ENCODE results near the gene ERBB4. TPM values are rescaled to one million over a fixed set of nuclear protein-coding genes. Genes with fewer than 3 reads are reported as not detected.

ERBB4 gene
- polyA plus RNA-seq, 3 donors = 45.5 to 60.8 (median 47.4) TPM

DNA sequence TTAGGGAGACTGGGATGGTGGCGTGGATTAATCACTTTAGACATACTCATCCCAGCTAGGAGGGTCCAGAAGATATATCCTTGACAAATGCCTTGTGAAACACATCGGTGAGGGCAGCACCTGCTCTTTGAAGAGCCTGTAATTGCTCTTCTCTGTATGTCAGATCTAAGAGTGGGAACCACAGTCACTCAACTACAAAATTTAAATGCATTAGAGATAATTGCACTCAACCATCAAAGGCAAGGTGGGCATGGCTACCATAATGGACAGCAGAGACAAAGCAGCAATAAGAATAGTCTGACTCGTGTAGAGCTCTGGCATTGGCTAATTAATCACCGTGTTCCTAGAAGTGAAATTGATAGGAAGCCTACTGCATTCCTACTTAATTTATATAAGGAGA is 96.8 kb downstream of the ERBB4 start:
- DNase-seq (ENCODE audit: low read depth in 3 of 3, low spot score in 2 of 3) = no peak

DNA sequence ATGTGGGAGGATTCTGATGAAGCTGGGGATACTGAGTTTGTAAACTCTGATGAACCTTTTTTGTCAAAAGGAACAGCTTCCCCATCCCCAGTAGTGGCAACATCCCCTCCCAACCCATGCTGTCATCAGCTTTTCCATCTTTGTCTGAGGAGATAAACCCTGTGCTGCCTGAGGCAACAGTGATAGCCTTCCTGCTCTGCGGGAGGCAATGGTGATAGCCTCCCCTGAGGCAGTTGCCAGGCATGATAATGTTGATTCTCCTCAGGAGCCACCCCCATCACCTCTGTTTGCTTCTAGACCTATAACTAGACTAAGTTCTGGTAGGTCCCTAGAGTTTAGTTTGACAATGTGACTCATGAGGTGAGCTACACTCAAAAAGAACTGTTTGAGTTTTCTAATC is 97.5 kb downstream of the ERBB4 start:
- DNase-seq (ENCODE audit: low read depth in 3 of 3, low spot score in 2 of 3) = no peak

DNA sequence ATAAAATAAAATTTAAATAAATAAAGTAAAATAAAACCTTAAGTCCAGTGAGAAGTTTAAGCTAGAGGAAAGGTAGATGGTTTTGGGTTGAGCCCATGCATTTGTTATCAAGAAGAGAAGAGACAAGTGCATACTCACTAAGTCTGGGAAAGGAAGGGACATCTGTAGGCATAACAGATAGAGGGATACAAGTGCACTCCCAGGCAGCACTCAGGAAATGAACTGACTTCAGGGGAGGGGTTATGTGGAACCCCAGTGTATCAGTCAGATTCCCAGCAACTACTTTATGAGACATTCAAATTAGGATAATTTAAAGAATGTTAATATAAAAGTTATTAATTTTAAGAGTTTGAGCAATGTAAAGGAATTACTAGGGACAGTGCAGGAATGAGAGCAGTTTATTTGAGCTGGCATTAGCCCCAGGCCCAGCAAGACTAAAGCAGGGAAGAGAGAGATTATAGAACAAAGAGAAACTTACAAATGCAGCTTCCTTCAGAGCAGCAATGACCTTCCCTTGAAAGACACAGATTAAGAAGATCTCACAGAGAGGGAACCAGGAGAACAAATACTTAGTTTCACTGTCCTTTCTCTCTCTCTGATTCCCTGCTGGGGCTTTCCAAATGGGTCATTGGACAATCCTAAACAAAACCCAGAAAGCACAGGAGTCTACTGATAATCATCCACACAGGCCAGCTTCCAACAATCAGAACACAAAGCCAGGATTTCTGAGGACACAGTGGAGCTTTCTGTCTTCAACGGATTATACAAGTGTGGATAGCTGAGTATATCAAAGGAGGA is 109.7 kb downstream of the ERBB4 start:
- no peak for DNase-seq (ENCODE audit: low read depth in 3 of 3, low spot score in 2 of 3)

DNA sequence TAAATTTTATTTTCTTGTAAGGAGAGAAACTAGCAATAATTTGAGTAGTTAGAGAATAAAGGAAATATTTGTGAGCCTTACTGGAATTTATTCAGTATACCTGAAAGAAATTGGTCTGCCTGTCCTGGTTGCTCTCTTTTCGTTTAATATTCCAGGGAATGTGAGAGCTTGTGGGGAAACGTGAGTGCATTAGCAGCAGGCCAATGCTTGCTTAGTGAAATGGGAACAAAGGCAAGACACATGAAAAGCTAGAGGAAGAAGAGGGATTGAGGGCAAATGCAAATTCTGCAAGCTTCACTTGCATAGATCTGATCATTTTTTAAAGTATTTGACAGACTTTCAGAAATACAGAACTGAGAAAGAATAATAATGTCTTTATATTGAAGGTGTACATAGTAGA is 111.0 kb downstream of the ERBB4 start:
- DNase-seq (ENCODE audit: low read depth in 3 of 3, low spot score in 2 of 3) = no peak

DNA sequence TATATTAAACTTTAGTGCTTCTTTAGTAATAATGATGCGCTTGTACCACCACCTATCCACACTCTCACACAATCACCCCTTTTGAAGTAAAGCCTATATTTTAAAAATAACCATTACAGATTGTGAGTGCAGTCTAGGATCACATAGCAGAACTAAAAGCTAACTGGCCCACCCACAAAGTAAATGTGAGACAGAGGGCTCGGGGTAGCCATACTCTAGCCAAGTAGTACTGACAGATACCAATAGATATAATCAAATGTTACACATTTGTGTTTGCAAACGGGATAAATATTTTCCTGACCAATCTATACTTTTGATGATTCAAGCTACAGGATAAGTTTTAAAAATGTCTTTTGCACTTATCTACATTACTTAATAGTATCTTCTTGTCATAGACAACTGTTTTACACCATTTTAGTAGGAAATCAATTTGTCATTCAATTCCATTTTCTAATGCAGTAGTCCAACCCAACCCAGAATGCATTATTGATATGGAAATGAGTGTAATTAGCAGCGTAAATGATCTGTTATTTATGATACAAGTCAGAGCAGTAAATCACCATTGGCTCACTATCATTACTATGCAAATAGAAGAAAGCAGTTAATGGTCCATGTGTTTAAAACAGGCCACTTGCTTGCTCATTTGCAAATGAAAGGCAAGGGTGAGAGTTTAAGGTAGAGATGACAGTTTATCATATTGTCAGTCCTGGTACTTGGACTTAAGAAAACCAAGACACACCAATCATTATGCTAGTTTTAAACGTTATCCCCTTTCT is 111.8 kb downstream of the ERBB4 start:
- no peak for DNase-seq (ENCODE audit: low read depth in 3 of 3, low spot score in 2 of 3)

DNA sequence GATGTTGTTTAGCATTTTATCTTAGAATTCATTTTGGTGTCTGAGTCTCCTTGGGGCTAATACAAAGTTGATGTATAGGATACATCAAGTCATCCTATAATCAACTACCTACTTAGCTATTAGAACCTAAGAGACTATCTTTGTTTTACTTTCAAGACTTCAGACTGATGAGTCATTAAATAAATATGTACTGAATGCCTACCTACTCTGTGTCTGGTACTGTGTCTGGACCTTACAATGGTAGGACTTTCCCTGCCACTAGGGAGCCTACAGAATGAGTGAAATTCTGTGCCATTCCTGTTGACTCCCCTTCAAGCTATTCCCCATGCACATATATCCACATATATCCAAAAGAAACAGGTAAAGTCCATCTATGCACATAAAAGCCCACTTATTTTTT is 114.5 kb downstream of the ERBB4 start:
- DNase-seq (ENCODE audit: low read depth in 3 of 3, low spot score in 2 of 3) = no peak

DNA sequence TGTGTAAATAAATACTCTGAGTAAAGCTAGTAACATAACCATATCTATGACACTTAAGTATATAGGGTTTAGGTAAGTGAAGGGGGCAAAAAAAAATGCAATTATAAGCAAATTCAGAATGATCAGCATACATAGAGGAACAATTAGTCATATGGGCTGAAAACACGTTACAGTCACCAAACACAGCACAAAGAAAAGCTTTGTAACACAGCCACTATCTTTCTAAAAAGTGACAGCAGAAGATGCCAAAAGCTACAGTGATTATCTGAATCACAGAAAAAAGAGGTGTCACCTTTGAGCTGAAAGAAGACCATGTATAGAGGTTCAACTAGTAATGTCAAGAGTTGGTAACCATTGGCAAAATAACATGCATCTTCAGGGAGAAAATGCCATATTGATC is 115.5 kb downstream of the ERBB4 start:
- no peak for DNase-seq (ENCODE audit: low read depth in 3 of 3, low spot score in 2 of 3)

DNA sequence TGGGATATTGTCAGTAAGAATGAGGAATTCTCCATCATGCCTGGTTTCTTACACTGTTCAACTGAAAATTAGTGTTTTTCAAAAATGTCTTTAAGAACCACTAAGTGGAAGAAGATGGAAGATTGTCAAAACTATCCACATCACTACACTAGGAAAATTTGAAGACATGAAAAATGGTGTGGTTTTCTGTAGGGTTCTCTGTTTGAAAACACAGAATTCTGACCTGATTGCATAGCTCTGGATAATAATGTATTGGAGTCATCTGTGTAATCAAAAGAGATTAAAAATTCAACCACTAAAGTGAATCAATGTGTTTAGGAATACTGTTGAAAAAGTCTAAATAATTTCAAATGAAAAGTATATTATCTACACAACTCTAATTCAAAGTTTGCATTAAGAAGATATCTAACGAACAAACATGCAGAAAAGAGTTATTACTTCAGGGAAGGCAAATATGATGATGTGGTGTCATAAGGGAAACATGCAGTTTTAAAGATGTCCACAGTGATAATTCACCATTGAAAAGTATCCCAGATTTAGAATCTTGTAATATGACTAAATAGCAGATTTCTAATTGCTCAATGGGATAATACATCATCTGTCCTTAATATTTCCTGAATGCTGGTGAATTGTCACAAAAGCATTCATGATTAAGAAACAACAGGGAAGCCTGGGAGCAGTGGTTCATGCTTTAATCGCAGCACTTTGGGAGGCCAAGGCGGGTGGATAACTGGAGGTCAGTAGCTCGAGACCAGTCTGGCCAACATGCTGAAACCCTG is 116.9 kb downstream of the ERBB4 start:
- DNase-seq (ENCODE audit: low read depth in 3 of 3, low spot score in 2 of 3) = no peak

DNA sequence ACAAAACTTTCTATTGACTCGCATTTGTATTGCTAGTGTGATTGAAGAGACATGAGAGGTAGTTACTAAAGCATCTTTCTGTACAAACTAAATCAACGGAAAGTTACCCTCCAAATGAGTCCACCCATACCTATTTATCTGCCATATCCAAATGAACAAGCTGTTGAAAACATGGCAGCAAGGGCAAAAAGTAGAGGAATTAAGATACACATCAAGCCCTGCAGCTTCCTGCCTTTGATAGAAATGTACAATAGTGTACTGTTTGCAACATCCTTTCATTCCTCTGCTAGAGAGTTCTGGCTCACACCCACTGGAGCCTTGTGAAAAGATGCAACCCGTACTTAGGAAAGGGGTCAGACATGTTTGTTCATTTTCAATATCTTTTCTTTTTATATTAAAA is 122.5 kb downstream of the ERBB4 start:
- no peak for DNase-seq (ENCODE audit: low read depth in 3 of 3, low spot score in 2 of 3)

DNA sequence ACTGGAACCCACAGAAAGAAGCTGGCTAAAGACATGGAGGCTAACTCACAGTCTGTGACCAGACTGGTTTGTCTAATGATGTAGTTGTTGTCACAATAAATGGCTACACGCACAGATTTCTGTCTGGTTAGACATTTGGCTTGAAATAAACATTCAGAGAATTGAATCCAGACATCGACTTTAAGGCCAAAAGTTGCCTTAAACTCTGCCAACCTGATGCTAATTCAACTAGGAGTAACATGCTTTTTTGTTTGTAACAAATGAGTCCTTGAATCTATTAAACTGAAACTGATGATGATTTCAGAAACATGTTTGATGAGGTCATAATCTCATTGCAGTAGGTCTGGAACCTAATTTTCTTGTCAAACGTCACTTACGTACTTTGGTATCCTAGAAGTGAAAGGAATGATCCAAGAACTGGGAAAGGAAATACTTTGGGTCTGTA is 123.8 kb downstream of the ERBB4 start:
- DNase-seq (ENCODE audit: low read depth in 3 of 3, low spot score in 2 of 3) = no peak

DNA sequence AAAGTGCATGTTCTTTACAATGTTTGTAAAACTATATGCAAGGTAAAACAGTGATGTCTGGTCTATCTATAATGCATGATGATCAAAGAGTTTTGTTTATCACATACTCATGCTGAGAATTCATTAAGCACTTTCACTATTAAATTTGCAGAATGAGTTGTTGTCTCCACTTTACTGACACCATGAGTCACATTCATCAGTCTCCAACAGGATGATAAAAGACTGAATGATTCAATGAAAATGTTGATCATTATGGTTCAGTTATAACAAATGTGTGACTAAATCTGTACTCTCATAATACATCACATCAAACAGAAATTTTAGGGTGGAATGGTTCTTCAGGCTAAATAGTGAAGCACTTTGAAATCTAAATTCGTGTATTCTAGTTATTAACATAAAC is 129.0 kb downstream of the ERBB4 start:
- no peak for DNase-seq (ENCODE audit: low read depth in 3 of 3, low spot score in 2 of 3)

DNA sequence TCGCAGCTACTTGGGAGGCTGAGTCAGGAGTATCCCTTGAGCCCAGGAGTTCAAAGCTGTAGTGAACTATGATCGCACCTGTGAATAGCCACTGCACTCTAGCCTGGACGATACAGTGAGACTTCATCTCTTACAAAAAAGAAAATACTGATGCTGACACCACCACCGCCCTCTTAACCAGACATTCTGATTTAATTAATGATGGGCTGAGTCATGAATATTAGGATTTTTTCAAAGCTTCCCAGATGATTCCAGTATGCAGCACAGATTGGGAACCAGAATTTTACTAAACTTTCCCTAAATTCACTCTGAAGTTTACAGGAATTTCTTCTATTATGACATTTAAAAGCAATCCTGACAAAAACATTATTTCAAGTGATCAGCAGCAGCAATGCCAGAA is 130.1 kb downstream of the ERBB4 start:
- DNase-seq (ENCODE audit: low read depth in 3 of 3, low spot score in 2 of 3) = no peak

DNA sequence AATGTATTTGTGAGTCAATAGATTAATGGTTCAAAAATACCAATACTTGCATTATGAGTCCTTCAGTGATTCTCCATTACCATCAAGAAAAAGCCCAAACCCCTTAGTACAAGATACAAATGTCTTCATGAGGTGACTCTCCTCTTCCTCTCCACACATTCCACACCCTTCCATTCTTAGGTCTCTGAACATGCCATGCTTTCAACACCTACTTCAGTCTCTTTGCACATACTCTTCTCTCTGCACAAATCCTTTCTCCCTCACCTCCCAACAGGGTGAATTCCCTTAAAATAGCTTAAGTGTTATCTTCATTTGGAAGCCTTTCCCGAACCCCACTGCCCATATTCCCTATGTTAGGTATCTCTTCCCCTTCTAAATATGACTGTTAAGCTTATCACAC is 131.9 kb downstream of the ERBB4 start:
- DNase-seq (ENCODE audit: low read depth in 3 of 3, low spot score in 2 of 3) = no peak

DNA sequence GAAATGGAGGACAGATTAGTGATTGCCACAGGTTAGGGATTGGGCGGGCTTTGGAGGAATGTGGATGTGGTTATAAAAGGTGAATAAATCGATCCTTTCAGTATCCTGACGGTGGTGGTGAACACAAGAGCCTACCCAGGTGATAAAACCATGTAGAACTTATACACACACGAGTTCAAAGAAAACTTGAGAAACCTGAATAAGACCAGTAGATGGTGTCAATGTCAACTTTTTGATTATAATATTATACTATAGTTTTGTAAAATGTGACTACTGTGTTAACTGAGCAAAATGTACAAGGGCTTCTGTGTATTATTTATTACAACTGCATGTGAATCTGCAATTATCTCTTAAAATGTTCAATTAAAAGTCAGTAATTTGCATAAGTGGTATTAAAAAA is 136.3 kb downstream of the ERBB4 start:
- DNase-seq (ENCODE audit: low read depth in 3 of 3, low spot score in 2 of 3) = no peak

DNA sequence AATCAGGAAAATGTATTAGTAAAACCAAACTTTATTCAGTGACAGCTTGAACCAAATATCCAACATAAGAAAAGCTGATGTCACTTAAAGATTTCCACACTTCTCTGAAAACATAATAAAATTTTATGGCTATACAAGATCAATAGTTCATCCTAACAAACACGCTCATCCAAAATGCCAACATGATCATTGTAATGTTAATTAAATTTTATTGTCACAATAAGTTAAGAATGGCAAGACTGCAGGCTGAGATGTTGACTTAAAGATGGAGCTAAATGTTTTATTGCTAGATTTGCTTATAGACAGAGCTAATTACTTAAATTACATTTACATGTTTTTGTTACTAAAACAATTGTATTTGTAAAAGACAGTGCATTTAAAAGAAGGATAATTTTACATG is 140.3 kb downstream of the ERBB4 start:
- no peak for DNase-seq (ENCODE audit: low read depth in 3 of 3, low spot score in 2 of 3)

DNA sequence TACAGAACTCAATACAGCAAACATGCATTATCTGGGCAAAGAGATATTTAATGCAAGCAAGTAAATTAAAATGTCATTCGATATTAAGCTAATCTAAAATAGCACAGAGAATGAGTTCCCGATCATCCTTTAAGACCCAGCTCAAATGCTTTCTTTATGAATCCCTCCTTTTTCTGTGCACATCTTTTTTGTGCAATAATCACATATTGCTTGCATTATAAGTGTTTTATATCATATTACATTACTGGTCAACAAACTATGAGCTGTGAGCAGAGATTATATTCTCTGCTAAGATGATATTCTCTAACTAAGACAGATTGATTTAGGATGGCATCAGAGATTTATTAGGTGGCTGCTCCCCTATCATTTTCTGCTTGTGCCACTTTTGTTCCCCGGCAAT is 146.1 kb downstream of the ERBB4 start:
- DNase-seq (ENCODE audit: low read depth in 3 of 3, low spot score in 2 of 3) = no peak

DNA sequence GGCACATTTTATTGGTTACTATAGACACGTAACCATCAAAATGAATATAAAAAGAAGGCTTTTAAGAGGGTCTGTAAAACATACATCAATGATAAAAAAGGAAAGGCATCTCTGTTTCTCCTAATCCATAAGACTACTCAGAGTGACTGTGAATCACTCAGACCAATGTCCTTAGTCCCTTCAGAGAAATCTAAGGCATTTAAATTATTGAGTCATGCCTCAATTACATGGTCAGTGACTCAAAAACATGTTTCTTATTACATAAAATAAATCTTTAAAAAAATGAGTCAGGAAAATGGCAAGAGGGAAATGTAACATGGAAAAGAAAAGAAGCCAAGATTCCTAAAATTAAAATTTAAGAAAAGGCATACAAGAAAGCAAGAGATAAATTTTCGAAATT is 146.6 kb downstream of the ERBB4 start:
- DNase-seq (ENCODE audit: low read depth in 3 of 3, low spot score in 2 of 3) = no peak

DNA sequence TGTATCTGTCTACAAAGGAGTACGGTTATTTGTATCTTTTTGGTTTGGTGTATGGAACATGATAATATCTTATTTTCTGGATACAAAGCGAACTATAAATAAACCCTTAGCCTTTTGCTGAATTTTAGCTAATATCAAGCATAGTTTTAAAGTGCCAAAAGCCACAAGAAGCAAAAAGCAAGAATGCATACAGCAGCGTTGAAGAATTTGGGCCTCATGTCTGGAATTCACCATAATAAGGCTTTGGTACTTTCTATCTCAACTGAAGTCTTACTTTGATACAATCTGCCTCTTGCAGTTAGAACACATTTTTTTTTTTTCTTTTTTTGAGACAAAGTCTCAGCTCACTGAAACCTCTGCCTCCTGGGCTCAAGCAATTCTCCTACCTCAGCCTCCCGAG is 151.5 kb downstream of the ERBB4 start:
- no peak for DNase-seq (ENCODE audit: low read depth in 3 of 3, low spot score in 2 of 3)

DNA sequence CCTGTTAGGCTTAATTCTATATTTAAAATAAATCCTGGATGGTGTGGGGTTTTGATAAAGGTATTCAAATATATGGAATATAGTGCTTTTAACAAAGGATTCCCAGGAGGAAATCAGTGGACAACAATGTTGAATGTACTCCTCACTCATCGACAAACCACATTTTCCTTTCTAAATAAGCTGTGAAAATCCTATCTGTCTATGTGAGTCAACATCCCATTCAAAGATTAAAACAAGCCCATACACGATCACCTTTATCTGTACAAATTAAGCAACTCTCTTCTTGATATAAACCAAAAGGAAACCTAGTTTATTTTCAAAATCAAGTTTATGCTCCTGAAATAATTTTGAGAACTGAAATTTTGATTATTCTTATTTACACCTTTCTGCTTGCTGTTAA is 153.4 kb downstream of the ERBB4 start:
- DNase-seq (ENCODE audit: low read depth in 3 of 3, low spot score in 2 of 3) = no peak

DNA sequence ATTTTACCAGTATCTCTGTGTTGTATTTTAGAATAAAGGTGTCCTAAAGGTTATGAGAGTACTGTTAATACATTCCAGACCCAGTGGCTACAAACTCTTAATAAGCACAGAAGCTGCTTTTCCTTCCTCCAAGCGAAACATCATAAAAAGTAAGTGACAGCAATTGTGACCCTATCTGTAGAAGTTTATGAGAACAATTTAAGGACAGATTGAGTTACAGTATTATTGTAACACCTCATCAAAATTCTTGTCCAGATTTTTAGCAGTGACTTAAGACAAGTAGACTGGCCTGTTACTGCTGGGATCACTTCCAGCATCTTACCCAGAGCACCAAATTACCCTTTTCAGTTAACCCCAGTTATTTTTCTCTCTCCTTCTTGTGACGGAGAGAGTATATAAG is 154.6 kb downstream of the ERBB4 start:
- DNase-seq (ENCODE audit: low read depth in 3 of 3, low spot score in 2 of 3) = no peak

DNA sequence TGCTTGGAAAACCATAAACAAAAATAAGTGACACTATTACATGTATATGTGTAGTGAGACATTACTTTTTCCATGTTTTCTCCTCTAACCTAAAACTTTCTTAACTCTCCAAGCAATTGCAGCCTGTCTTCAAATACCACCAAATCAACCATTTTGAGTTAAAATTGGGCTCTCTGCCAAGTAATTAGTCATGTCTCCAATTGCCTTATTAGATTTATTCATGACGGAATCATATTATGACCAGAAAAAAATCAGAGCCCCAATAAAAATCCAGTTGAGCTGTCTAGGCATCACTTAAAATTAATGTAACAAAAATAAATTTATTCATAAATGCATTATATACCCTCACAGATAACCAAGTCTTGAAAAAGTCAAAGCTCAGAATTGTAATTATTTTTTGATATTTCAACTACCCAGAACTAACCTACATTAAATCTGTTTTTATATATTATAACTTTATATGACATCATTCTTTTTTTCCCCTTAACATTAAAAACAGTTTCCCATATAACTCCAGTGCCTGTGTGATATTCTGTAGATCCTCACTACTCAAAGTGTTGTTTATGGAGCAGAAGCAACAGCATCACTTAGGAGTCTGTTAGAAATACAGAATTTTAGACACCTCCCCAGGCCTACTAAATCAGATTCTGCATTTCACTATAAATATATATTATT is 157.0 kb downstream of the ERBB4 start:
- DNase-seq (ENCODE audit: low read depth in 3 of 3, low spot score in 2 of 3) = no peak
